CD4-positive, alpha-beta memory T cell (primary cell): ENCODE measurements around the gene OSCP1. TPM values are rescaled to one million over a fixed set of nuclear protein-coding genes. Genes with fewer than 3 reads are reported as not detected.

Experiments
- polyA plus RNA-seq, 2 donors: library from polyadenylated mRNA; unstranded; fragments of 300-500 nt; fragmentation: Illumina TruSeq; gene quantifications; one replicate each; pipeline ENCODE4 v1.2.3, GENCODE V29; 2021
- total RNA-seq, 2 experiments: library from RNA; stranded (reverse); gene quantifications; one replicate each; pipeline ENCODE4 v1.2.3, GENCODE V29; 2021

The OSCP1 gene
- total and polyA plus RNA-seq, 4 experiments from 2014 or later, result 0.93 to 1.4 (median 1.1) TPM; not detected in 1

Other genes starting within 250 kb of the OSCP1 start
- gene THRAP3, start 226.0 kb downstream of the OSCP1 start, total RNA-seq, result 100 to 1,000 TPM; 127 to 130 TPM
- gene THRAP3, start 226.0 kb downstream of the OSCP1 start, polyA plus RNA-seq, result 10 to 100 TPM; 58.5 to 98.6 TPM
- 1 to 10 TPM; 3.2 to 3.3 TPM for gene SH3D21, start 144.1 kb downstream of the OSCP1 start, total RNA-seq
- not detected for gene SH3D21, start 144.1 kb downstream of the OSCP1 start, polyA plus RNA-seq
- 1 to 10 TPM; 6.3 to 7.3 TPM for gene EVA1B, start 126.8 kb downstream of the OSCP1 start, total RNA-seq
- gene EVA1B, start 126.8 kb downstream of the OSCP1 start, polyA plus RNA-seq, result 1 to 10 TPM; 5.2 to 8.1 TPM
- gene STK40, start 64.5 kb downstream of the OSCP1 start, total RNA-seq, result 10 to 100 TPM; 52.2 to 57.4 TPM
- gene STK40, start 64.5 kb downstream of the OSCP1 start, polyA plus RNA-seq, result 10 to 100 TPM; 26.6 to 49.7 TPM
- 10 to 100 TPM; 51.0 to 53.0 TPM for gene LSM10, start 52.5 kb downstream of the OSCP1 start, total RNA-seq
- 100 to 1,000 TPM; 112 to 187 TPM for gene LSM10, start 52.5 kb downstream of the OSCP1 start, polyA plus RNA-seq
- 10 to 100 TPM; 32.5 to 33.9 TPM for gene MRPS15, start 13.9 kb upstream of the OSCP1 start, total RNA-seq
- gene MRPS15, start 13.9 kb upstream of the OSCP1 start, polyA plus RNA-seq, result 10 to 100 TPM; 67.5 to 86.0 TPM
- under 1 TPM; 0.61 to 0.87 TPM for gene CSF3R, start 32.5 kb upstream of the OSCP1 start, total RNA-seq
- gene CSF3R, start 32.5 kb upstream of the OSCP1 start, polyA plus RNA-seq, result not detected